NOMO-1 treated with dmso at 0.1 percent for 144 hours (cell line): ENCODE results near the gene ODAD3.
"Not testable (repeated sequence)": the region's sequence is repeated elsewhere in the genome, so short reads cannot be mapped to it uniquely, and the experiment has no call there.

Experiments used
- DNase-seq: peaks from one replicate; lab custom pipeline; 2025; ENCODE audit not compliant: unreplicated experiment; lab: John Stamatoyannopoulos, UW

ODAD3 gene

DNA sequence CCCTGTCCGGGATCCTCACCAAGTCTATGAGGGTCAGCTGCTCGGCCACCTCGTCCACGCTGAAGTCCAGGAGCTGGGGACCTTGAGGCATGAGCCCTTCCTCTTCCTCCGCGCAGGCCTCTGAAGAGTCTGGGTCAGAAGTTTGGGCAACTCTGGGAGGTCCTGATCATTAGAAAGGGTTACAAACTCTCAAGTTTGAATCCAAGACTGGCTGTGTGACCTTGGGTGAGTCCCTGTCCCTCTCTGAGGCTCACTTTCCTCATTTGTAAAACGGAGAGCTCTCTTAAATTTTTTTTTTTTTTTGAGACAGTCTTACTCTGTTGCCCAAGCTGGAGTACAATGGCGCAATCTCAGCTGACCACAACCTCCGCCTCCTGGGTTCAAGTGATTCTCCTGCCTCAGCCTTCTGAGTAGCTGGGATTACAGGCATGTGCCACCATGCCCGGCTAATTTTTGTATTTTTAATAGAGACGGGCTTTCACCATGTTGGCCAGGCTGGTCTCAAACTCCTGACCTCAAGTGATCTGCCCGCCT lies 28.2 kb downstream of the ODAD3 start:
- not testable (repeated sequence) for DNase-seq

DNA sequence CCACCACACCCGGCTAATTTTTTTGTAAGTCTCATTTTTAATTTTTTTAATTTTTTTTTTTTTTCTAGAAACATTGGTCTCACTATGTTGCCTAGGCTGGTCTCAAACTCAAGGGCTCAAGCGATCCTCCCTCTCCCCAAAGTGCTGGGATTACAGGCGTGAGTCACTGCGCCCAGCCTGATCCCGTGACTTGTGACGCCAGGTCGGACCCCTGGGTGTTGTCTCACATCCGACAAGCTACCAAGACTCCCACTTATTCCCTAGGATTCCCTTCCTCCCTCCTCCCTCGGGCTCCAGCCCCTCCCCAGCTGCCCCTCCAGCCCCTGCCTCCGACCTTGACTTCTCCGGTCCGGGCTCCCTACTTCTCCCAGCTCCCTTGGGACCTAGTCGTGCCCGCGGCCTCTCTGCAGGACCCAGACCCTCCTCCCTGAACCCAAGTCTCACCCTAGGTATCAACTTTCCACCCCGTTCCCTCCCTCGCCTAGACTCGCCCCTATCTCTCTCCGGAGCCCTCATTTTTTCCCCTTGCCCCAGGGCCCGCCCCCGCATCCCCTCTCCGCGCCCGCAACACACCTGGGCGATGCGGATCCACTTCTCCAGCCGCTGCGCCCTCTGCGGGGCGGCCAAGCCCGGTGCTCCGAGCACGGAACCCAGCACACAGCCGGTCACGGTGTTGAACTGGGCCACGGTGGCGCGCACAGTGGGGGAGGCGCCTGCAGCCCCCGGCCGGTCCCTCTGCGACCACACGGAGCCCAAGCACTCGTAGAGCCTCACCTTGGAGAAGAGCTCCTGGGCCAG lies 28.9 kb downstream of the ODAD3 start:
- no peak for DNase-seq

DNA sequence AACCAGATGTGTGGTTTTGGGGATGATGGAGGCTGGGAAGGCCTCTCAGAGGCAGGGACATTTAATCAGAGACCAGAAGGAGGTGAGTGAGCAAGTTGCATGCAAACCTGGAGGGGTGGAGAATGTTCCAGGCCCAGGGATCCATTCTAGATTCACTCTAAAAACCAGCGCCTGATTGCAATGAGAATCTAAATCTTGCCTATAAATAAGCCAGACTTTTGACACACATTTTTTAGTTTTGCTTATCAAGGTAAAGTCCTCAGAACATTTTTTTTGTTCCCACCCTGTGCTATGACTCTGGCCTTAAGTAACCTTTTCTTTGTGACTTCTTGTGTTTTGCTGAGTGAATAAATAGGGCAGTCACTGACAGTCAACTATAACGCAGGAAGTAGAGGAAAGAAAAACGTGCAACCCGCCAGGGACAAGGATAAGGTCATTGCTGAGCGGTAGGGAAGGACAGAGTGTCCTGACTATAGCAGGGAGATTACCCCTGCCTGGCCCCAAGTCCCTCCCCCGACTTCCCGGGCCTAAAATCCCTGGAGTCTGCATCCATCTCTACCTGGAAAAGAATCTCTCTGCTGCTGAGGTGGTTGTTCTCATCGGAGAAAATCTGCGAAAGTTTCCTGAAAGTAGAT lies 30.2 kb downstream of the ODAD3 start:
- no peak for DNase-seq

DNA sequence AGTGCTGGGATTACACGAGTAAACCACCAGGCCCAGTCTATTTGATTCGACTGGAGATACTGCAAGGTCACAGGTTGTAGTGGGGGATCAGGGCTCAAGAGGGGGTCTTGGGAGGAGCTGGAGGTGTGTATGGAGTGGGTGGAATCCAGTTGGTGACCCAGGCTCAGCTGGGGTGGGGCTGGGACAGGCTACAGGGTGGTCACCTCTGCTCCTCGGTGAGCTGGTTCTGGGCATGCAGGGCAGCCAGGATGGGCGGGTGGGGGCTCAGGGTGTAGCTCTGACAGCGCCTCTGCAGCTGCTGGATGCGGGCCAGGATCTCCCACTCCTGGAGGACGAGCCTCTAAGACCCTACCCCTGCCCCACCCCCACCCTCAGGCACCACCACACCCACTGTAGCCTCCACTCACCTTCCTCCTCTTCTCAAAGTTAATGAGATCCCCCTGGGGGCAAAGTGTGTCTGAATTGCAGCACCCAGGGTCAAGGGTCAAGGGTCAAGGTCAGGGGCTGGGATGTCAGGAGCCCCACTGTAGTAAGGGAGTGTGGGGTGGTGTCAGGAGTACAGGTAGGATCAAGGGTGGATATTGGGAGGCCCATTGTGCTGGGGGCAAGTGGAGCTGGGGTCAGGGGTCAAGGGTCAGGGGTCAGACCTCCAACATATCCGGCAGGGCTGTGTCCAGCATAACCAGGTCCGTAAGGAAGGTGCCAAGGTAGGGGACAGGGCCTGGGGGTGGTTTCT lies 32.9 kb downstream of the ODAD3 start:
- DNase-seq, result no peak

DNA sequence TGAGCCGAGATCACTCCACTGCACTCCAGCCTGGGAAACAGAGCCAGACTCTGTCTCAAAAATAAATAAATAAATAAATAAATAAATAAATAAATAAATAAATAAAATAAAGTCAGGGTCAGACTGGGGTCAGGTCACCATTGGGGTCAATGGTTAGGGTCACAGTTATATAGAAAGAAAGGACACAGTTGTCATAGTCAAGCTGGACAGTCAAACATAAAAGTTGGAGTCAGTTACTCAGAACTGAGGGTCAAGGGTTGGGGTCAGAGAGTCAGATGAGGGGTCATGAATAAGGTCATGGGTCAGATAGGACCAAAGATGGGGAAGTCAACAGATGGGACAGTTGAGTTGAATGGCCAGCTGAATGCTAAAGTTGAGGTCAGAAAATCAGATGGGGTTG lies 34.1 kb downstream of the ODAD3 start:
- no peak for DNase-seq

DNA sequence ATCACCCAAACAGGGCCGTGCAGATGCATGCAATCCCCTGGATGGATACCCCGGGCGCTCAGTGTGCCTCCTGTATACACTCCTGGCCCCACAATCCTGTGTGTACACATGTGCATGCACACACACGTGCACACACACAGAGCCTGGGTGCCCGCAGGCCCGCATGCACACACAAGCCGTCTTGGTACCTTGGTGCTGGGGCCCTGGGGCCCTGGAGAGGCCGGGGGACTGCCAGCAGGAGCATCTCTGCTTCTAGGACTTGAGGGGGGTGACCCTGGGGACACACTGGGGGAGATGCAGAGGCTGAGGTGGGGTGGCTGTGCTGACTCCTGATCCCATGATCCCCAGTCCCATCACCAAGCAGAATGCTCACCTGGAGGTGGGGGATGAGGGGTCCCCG lies 35.3 kb downstream of the ODAD3 start:
- DNase-seq, result no peak

DNA sequence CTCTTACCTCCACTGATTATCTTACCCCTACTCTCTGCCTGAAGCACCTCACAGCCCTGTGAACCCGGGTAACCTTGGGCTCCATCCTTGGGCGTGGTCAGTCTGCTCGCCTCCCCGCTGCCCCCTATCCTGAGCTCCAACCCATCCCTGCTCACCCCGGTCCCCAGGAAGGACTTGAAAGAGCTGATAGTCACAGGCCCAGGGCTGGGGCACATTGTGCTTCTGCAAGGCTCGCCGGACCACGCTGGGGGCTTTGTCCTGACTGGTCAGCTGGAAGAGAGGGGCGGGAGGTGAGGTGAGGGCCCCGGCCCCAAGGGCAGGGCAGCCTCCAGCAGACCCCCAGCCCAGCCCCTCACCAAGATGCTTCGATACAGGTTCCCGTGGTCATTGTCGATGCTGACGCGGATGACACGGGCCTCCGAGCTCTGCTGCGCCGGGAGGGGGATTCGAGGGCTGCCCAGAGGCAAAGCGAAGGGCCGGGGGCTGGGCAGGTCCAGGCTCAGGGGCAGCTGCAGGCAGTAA lies 37.8 kb downstream of the ODAD3 start:
- DNase-seq, result no peak

DNA sequence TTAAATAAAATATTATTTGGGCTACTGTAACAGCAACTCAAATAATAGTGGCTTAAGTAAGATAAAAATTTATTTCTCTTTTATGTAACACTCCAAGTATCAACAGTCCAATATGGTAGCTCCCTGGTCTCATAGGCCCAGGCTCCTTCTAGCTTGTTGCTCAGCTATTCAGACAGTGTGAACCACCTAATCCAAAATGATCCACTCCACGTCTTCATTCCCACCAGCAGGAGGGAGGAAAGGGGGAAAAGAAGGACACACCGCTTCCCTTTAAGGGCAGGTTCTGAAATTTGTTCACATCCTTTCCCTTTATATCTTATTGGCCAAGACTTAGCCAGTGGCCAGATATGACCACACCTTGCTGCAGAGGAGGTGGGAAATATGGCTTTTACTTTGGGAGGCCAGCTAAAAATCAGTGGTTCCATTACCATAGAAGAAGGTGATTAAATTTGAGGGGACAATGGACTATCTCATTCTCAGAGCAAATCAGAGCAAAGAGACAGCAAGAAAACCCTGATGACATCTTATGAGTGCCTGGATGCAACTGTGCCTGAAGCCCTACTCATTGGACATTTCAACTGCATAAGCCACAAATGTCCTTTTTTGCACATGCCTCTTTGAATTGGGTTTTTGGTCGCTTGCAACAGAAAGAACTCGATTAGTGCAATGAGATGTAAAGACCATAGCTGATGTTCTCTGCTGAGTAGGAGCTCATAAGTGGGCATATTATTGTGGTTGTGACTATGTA lies 43.8 kb downstream of the ODAD3 start:
- no peak for DNase-seq

DNA sequence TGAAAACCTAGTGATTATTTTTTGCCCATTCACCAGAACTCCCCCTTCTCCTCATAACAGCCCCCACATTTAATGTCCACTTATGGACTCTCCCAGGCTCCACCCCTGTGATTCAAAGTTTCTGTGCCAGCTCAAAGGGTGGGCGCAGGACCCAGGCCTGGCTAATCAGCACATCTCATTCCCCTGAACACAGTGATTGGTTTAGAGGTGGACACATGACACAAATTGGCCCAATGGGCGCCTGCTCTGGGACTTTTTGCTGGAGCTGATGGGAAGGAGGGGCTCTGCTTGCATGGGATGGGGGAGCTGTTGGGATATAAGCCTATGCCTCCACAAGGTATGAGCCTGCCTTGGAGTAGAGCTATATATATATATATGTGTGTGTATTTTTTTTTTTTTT lies 44.6 kb downstream of the ODAD3 start:
- no peak for DNase-seq

DNA sequence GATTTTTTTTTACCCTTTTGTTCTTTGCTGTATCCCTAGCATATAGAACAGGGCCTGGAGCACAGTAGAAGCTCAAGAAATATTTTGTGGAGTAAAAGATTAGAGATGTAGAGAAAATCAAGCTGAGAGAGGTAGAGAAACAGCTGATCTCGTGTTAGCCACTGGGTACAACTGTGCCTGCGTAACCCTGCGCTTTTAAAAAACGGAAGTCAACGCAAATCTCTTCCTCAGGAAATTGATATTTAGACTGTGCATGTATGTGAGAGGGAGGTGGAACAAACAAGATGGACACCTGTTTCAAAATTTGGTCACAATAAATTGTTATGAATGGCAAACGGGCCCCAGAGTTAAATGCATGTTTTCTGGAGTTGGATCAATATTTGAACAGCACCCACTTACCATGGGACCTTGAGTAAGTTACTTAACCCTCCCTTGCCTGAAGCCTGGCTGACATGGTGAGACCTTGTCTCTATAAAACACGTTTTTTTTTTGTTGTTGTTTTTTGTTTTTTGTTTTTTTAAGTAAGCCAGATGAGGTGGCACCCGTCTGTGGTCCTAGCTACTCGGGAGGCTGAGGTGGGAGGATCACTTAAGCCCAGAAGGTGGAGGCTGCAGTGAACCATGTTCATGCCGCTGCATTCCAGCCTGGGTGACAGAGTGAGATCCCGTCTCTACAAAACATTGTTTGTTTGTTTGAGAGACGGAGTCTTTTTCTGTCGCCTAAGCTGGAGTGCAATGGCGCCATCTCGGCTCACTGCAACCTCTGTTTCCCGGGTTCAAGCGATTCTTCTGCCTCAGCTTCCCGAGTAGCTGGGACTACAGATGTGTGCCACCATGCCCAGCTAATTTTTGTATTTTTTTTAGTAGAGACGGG lies 47.5 kb downstream of the ODAD3 start:
- DNase-seq, result peak; percentile 70

DNA sequence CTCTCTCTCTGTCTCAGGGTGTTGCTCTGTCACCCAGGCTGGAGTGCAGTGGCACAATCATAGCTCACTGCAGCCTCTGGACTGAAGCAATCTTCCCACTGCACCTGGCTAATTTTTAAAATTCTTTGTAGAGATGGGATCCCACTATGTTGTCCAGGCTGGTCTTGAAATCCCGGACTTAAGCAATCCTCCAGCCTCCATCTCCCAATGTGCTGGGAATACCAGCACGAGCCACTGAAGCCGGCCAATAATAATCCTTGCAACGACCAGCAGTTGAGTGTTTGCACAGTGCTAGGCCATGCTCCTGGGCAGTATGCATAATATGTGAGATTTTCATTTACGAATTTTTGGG lies 50.2 kb downstream of the ODAD3 start:
- DNase-seq, result no peak

DNA sequence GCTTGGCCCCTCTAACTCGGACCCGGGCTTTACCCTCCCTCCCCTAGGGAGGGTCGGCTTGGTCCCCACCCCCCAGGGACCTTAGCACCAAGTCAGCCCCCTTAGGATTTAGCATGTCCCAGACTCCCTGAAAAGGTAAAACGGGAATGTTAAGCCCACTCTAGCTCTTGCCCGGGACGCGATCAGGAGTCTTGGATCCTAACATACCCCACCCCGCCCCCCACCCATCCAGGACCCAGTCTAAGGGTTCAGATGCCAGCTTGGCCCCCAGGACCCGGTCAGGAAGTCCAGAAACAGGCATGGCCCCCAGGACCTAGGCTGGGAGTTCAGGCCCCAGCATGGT lies 51.2 kb downstream of the ODAD3 start:
- DNase-seq, result no peak

DNA sequence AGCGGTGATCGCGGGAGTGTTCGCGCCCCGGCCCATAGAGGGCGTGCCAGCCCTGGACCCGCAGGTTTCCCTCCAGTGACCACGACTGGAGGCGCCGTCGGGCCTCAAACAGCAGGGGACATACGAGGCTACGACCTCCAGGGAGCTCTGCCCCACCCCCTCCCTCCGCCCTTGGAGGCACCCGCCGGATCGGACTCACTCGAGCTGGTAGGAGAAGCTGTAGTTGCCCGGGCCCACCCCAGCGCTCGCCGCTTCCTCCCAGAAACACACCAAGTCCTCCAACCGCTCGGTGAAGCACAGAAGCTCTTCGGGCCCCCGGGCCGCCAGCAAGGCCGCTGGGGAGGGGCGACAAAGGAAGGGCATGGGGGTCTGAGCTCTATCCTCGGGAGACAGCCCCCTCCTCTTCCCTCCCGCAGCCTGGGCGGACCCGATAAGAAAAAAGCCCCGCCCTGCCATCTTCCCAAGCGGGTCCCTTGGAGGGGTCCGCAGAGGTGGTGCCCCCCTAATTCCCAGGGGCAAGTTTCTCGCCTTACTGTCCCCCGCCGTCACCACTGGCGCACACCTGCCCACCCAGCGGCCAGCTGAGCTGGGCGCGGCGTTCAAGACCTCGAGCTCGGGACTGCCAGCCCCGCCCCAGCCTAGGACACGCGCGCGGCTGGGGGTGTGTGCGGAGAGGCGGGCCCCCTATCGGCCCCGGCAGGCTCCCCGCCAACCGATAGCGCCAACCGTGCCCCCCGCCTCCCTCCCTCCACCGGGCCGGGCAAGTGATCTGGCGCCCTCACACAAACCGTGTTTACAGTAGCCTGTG lies 51.8 kb downstream of the ODAD3 start:
- DNase-seq, result peak; percentile 45

DNA sequence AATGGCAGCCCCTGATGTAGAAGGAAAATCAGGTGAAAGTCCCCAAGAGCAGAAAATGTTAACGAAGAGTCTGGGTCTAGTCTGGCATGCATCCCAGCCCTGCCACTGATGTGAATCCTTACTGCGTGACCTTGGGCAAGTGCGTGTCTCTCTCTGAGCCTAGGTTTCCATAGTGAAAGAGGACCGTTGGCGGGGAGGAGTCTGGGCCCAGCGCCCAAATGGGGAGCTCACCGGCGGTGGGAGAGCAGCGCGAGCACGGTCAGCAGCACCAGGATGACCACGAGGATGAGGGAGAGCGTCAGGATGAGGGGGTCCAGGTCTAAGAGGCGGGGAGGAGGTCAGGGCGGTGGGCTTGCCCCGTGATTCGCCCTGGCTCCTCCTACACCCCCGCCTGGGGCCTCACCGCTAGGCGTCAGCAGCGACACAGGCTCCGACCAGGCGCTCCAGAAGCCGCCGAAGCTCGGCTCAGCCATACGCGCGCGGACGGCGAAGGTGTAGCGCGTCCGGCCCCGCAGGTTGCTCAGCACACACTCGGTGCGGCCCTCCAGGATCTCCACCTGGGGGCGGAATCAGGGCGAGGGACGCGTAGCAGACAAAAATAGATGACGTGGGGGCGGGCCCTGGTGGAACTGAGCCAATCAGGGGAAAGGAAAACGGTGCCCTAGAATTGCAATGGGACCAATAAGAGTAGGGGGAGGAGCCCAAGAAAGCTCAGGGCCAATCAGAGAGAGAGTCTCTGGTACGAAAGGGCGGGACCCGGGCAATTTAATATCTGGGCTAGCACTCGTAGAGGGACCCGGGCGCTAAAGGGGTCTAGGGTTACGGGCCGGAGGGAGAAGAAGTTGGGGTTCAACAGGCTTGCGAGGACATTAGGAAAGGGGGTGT lies 54.0 kb downstream of the ODAD3 start:
- DNase-seq, result peak; percentile 94

DNA sequence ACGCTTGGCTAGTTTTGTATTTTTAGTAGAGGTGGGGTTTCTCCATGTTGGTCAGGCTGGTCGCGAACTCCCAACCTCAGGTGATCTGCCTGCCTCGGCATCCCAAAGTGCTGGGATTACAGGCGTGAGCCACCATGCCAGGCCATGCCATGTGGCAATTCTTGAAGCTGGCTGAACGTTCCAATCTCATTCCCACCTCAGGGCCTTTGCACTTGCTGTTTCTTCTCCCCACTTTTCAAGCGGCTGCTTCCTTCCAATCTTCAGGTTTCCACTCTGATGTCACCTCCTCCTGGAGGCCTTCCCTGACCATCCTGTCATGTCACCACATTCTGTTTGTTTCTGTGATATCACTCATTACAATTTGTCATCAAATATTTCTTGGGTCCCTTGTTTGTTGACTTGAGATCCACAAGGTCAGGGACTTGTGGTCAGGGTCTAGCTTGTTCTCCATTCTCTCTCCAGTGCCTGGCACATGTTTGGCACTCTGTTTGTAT lies 55.0 kb downstream of the ODAD3 start:
- no peak for DNase-seq

DNA sequence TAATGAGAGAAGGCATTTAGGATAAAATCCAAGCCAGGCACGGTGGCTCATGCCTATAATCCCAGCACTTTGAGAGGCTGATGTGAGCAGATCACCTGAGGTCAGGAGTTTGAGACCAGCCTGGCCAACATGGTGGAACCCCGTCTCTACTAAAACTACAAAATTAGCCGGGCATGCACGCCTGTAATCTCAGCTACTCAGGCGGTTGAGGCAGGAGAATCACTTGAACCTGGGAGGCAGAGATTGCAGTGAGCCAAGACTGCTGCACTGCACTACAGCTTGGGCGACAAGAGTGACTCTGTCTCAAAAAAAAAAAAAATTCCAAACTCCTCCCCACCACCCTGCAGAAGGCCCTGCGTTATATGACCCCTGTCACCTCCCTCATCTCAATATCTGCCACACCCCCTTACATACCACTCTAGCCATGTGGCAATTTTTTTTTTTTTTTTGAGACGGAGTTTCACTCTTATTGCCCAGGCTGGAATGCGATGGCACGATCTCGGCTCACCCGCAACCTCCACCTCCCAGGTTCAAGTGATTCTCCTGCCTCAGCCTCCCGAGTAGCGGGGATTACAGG lies 55.6 kb downstream of the ODAD3 start:
- DNase-seq, result not testable (repeated sequence)

DNA sequence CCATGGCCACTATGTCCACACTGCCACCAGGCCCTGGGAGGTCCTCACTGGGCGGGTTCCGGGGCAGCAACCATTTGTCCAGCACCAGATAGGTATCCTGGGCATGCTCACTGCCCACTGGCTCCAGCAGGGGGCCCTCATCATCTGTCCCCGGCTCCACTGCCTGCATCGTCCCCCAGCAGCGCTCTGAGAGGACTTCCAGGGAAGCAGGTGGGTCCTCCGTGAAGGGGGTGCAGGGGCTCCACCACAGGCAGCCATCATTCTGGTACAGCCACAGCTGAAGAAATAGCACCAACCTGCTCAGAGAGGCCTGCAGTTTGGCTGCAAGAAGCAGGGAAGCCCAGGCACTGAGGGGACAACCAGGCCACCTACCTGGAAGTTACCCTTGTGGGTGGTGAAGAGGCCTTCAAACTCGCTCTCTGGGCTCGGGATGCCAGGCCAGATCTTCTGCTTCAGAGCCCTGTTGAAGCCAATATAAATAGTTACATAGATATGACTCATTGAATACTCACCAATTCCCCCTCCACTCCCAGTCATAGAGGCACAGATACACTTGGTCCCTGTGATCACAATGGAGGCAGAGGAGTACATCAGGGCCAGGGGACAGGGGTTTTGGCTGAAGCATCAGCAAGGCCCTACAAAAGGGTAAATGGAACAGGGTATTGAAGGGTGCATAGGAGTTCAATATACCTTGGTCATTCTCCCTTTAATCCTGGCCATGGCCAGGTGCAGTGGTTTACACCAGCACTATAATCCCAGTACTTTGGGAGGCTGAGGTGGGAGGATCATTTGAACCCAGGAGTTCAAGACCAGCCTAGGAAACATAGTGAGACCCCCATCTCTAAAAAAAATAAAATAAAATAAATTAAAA lies 56.4 kb downstream of the ODAD3 start:
- no peak for DNase-seq
